Heart left ventricle (tissue), 13 donors: Measurements from ENCODE around the gene RGS14.

Experiments
- POLR2A ChIP-seq, 2 donors: fragments of 450-650 bp; IDR thresholded peaks; one replicate each; pipeline ENCODE4 v1.6.1; 2017; ENCODE audit warnings: antibody characterized with exemption in 2 of 2, mild to moderate bottlenecking in 2 of 2, moderate library complexity in 2 of 2
- TF ChIP-seq, protein P1 (sequence below), 12 donors: fragments of 200-600 bp; sonication (generic) in 4 of 12; IDR thresholded peaks; one replicate each; pipeline versions ENCODE4 v1.5.0 to v1.8.0; 2018 to 2022; ENCODE audit warnings: antibody characterized with exemption in 12 of 12, mild to moderate bottlenecking in 5 of 12
- donor health status: ischemic (EF 13 %, LVEDD 7.1; RV severe dilation, severe dysfunction).
- donor health status: DM: no; HTN: yes; CAD: no.
- donor health status: DM: no; HTN: no; CAD: no.
- donor health status: ischemic (EF 25% LVEDD 6.9; RV normal size, moderate dysfunction).
- donor health status: ischemic (EF 25% LVEDD 5.7; RV mildly dilated, moderate dysfunction).
- donor health status: ischemic (EF 35%, LVEDD 5.7; RV mildly dilated, moderate dysfunction).
- donor health status: nonischemic (EF 11% LVEDD 7.7; RV severe dilation, severe dysfunction).
- donor health status: DM: yes; HTN: yes; CAD: no.
- donor health status: PGD.
- donor health status: ischemic (EF 29% LVEDD 5.4; RV normal size, mild dysfunction).
- donor health status: nonischemic (EF 23%, LVEDD 6.1; RV moderate dilation, normal function).

DNA sequence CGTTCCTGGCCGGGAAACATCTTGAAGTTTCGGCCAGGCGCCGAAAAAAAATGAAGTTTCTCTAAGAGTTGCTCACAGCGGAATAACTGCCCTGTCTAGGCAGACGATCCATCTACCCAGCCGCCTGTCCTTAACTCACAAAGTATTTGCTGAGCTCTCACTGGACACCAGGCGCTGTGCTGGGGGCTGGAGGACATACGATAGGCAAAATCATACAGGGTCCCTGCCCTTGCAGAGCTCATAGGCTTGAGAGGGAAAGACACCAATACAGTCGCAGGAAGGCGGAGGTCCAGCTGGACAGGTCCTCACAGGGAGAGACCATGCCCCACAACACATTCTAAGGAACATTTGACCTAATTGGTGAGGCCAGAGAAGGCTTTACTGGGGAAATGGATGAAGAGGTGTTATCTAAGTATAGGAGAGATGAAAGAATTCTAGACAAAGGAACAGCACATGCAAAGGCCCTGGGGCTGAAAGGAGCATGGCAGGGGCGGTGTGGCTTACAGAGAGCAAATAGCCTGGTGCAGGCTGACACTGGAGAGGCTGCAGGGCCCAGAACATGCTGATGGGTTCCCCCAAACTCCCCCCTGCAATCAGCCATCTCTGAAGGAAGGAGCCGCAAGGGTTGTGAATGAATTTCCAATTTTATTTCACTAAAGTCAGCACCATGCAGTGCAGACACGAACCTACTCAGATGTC is 44.0 kb upstream of the RGS14 start:
- TF ChIP-seq, protein P1, sequence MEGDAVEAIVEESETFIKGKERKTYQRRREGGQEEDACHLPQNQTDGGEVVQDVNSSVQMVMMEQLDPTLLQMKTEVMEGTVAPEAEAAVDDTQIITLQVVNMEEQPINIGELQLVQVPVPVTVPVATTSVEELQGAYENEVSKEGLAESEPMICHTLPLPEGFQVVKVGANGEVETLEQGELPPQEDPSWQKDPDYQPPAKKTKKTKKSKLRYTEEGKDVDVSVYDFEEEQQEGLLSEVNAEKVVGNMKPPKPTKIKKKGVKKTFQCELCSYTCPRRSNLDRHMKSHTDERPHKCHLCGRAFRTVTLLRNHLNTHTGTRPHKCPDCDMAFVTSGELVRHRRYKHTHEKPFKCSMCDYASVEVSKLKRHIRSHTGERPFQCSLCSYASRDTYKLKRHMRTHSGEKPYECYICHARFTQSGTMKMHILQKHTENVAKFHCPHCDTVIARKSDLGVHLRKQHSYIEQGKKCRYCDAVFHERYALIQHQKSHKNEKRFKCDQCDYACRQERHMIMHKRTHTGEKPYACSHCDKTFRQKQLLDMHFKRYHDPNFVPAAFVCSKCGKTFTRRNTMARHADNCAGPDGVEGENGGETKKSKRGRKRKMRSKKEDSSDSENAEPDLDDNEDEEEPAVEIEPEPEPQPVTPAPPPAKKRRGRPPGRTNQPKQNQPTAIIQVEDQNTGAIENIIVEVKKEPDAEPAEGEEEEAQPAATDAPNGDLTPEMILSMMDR (IDR thresholded peaks at IDR 0.05) = no peak
- no peak for TF ChIP-seq POLR2A (IDR thresholded peaks at IDR 0.05)
